ENCODE data around the gene FAM204A.

DNA sequence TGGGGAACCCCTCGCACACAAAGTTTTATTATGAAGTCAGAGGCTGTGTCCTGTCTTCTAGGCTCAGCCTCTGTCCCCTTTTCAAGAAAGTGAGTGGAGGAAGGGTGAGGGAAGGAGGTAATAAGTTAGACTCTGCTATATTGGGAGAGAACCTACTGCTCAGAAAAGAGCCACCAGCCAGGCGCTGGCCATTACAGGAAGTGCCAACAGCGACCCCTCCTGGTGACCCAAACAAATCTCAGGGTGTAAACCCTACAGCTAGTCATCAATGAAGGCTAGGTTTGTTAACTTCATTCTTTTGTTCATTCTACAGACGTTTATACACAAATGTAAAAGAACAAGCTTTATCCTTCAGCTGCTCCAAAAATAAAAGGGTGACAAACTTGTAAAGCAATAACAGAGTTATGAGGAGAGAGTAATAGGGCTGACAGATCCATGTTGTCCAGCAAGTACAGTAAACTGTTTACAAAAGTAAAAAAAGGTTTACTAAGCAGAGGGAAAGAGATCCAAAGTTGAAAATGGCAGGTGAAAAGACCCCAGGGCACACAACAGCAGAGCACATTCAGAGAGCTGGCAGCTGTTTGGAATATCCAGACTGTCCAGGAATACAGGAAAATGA lies 82.7 kb downstream of the FAM204A start:
- TF ChIP-seq, protein P1, sequence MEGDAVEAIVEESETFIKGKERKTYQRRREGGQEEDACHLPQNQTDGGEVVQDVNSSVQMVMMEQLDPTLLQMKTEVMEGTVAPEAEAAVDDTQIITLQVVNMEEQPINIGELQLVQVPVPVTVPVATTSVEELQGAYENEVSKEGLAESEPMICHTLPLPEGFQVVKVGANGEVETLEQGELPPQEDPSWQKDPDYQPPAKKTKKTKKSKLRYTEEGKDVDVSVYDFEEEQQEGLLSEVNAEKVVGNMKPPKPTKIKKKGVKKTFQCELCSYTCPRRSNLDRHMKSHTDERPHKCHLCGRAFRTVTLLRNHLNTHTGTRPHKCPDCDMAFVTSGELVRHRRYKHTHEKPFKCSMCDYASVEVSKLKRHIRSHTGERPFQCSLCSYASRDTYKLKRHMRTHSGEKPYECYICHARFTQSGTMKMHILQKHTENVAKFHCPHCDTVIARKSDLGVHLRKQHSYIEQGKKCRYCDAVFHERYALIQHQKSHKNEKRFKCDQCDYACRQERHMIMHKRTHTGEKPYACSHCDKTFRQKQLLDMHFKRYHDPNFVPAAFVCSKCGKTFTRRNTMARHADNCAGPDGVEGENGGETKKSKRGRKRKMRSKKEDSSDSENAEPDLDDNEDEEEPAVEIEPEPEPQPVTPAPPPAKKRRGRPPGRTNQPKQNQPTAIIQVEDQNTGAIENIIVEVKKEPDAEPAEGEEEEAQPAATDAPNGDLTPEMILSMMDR (IDR thresholded peaks at IDR 0.05): peak in 1 of 3 donors; percentile 15
- TF ChIP-seq POLR2A (IDR thresholded peaks at IDR 0.05): no peak
